GM19438 (cell line): ENCODE data around the gene POU2AF3.

Experiments
- ATAC-seq: cut with Tn5 transposase; IDR thresholded peaks from one replicate; pipeline ENCODE4 v1.9.1; 2021; ENCODE audit warnings: low read depth; ENCODE audit not compliant: unreplicated experiment

The POU2AF3 gene

DNA sequence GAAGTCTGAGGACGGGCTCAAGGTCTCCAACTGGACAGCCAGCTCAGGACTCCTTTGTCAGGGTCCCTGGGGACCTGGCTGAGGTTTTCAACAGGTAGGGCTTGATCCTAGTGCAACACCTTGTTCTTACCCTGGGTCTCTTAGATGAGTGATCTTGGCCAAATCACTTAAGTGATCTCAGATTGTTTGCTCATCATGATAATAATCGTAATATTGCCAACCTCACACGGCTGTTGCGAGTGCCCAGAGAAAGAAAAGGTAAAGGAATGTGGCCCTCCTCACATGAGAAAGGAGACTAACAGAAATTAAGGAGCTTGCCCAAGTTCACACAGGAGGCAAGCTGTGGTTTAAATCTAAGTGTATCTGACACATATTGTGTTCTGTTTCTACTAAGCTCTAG is 28.5 kb downstream of the POU2AF3 start:
- no peak for ATAC-seq

DNA sequence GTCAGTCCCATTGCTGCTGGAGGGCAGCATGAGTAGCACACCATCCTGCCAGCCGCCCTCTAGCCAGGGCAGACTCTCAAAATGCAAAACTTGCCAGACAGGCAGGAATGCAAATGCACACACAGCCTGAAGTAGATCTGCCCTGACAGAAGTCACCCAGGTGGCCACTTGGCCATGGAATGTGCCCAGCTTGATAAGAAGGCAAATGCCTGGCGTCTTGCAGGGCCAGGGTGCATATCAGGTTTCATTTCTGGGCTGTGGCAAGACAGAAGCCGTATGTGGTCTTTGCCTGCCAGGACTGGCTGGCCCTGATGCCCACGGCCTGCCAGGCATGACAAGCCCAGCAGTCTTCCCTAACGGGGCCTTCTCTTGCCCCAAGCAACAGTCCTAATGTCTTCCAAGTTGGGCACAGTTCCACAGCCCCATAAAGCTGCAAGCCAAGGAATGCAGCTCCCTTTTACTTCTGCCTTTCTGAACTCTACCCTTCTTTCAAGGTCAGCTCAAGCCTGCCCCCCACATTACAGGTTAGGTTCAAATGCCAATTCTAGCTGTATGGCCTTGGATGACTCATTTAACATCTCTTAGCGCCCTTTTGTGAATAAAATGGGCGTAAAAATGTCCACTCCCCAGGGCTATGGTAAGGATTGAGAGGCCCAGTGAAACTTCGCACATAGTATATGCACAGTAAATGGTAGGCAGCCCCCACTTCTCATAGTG is 29.7 kb downstream of the POU2AF3 start:
- no peak for ATAC-seq

DNA sequence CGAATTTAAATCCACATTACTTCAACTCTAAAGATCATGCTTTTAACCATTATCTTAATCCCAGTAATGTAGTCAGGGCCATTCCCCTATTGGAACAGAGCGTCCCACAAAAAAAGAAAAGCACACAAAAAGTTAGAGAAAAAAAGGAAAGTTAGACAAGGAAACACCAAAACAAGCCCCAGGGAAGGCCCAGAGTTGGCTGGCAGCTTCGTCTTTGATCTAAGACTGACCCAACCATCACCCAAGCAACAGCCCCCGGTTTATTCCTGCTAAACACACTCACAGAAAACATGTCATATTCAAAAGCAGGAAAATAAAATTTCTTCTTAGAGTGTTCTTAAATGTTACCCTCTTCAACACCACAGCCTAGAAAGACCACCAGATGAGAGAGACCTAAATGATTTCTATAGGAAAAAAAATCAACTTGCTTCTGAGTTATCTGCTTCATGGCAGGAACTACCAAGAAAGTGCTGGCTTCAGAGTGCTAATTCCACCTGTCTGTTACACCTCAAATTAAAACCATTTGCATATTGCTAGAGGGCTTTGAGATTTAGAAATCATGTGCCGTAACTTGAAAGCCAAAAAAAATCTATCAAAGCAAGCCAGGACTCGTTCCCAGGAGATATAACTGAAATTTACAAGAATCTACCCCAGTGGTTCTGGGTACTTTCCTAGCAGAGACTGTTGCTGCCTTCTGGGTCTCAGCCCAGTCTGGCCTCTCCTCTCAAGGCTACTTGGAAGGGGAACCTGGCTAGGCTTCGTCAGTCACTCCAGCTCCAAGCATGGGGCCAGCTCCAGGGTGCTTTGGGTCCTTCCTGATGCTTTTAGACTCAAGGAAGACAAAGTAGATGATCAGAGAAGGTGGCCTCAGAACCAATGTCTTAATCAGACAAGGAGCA is 31.2 kb downstream of the POU2AF3 start:
- no peak for ATAC-seq

DNA sequence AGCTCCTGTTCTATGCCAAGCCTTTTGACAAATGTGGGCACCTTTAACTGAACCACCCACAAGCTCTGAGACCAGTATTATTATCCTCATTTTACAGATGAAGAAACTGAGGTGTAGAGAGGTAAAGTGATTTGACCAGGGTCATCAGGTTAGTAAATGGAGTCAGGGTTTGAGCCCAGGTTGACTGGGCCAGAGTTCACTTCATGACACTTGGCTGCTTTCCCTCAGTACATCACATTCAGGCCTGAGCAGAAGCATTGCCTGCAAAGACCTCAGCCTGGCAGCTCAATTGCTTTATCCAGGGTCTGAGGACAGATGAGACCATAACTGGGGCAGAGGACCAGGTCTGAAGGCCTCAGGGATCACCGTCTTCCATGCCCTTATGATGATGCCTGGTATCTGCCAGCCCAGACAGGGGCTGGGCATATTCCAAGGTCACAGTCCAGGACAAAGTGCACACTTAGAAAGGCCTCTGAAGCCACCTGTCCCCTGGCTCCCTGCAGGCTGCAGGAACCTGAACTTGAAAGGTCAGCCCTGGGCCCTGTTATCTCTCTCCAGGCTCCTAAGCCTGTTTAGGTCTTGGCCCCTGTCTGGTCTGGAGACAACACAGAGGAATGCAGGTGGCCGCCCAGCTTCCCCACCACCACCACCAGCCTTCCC is 32.0 kb downstream of the POU2AF3 start:
- ATAC-seq = no peak

DNA sequence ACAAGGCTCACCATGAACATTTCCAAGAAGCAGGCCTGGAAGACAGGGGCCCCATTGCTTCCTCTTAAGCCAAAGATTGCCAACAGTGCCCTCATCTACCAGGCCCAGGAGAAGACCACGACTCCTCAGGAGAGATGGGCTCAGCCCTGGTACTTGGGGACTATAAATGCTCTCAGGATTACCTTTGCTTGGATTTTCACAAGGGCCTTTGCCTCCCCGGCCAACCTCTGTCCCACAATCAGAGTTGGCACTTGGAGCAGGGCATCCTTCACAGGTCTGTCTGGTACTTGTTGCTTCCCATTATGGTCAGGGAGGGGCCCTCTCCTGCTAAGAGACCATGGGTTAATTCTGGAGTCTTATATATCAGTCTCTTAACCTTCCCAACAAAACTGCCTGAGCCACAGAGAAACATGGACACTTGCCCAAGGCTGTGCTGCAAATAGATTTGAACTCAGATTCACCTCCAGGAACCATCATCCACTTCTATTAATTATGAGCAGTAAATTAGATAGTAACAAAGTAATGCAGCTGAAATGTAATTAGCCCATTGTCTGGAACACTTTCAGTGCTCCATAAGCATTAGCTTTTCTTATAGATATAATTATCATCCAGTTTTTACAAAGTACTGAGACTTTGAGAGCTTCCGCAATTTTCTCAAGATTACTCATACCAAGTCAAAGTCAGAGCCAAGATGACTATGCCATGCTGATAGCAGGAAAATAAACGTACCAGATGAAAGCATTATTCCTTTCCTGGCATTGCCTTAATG is 33.5 kb downstream of the POU2AF3 start:
- no peak for ATAC-seq

DNA sequence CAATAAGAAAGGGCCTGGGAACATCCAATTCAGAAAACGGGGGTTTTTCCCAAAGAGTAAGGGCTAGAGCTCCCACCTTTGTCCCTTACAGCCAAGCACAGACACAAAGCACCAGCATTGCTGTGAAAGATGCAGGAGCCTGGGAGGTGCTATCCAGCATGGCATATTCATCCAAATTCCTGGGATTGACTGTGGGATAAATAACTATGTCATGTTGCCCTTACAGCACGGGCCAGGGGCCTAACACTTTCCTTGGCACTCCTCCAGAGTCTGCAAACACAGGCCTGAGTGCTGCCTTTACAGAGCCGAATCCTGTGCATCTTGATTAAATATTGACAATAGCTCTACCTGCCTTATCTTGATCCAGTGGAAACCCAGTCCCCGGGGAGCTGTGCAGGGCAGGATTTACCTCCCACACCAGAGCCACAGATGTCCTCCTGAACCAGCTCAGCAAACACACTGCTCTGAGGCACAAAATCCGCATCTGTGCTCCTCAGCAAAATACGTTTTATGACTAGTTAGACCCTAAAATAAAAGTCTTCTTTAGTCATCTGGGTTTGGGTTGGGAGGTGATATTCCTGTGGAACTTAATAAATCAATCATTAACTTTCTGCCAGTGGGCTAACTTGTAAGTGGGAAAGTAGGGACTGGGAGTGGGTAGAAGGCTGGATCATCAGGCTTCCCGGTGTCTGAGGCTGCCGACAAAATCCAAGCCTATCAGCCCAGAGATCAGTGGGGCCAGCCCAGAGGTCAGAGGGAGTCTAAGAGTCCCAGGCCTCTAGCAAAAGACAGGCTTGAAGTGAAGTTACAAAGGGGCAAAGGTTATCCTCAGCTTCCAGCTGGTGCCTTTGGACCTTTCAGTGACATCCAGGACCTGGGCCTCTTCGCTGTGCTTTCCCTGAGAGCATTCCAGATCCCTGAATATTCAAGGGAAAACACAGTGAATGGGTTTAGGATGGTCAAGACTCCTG is 36.5 kb downstream of the POU2AF3 start:
- no peak for ATAC-seq

DNA sequence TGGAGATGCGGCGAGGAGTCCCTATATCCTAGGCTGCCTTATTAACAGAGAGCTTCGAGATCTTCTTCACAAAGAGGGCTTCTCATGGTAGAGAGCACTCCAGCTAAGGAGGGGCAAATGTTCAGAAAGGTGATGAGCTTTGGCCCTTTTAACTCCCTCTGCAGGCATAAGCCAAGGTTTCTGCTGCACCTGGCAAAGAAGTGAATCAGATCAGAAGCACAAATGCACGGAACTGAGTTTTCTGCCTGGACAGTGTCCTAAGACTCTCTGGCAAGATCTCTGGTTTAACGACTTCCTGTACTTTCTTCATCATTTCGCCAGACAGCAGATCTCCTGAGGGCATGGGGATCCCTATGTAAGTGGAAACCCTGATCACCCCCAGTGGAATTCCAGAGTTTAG is 37.2 kb downstream of the POU2AF3 start:
- ATAC-seq = no peak

DNA sequence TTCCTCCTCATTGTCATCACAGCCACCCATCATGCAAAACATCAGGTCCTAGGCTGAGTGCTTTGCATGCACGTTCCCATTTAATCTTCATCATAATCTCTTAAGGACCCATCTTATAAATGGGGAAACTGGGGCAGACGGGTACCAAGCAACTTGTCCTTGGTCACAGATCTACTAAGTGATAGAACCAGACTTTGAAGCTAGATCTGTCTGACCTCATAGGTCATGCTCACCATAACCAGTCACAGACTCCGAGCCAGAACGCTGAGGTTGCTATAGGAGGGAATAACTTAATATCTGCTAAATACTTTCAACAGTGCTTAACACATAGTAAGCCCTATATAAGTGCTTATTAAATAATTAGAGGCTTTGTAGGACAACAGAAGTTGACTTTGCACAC is 37.7 kb downstream of the POU2AF3 start:
- no peak for ATAC-seq

DNA sequence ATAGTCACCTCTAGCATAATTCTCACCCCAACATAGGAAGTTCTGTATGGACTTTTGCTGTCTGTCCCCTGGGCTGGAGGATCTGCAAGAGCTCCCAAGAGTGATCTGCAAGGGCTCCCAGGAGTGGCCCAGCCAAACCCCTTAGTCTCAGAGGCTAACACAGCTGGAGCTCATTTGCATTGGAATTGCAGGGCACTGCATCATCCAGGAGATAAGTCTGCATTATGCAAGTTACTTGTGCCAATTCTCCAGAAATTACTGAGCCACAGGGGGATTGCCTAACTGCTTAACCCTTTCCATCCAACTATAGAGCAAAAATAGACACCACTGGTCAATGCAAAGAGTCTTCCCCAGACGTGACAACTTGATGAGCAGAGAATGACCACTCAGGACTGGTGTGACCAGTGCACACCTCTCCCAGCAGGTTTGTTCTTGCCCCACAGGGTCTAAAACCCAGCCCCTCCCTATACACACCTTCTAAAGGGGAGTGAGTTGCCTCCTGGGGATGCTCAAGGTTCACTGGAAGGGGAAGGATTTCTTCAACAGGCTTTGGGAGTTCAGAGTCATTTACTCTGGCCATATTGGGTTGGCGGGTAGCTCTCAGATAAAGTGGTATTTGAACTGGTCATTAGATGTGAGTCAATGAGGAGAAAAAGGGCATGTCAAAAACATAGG is 38.4 kb downstream of the POU2AF3 start:
- ATAC-seq = no peak

DNA sequence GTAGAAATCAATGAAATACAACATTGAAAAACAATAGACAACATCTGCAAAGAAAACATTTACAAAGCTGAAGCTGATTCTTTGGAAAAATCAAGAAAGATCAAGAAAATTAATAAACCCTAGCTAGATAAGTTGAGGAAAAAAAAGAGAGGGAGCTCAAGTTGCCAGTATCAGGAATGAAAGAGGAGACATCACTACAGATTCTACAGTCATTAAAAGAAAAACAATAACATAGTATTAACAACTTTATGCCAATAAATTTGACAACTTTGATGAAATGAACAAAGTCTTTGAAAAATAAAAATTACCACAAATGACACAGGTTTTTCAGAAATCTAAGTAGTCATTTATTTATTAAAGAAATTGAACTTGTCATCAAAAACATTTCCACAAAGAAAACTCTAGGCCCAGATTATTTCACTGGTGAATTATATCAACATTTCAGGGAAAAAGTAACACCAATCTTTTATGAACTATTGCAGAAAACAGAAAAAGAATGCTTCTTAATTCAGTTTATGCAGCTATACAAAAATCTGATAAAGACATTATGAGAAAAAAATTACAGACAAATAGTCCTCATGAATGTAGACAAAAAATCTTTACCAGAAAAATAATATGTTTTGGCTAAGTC is 41.5 kb downstream of the POU2AF3 start:
- no peak for ATAC-seq

DNA sequence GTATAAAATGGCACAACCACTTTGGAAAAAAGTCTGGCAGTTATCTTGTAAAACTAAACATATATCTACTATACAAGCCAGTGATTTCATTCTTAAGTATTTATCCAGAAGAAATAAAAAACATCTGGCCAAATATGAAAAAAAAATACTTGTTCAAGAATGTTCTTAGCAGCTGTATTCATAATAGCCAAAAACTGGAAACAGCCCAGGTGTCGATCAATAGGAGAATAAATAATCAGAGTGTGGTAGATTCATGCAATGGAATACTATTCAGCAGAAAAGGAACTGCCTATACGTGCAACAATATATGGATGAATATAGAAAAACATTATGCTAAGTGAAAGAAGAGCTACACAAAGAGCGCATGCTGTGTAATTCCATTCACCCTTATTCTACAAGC is 44.0 kb downstream of the POU2AF3 start:
- no peak for ATAC-seq

DNA sequence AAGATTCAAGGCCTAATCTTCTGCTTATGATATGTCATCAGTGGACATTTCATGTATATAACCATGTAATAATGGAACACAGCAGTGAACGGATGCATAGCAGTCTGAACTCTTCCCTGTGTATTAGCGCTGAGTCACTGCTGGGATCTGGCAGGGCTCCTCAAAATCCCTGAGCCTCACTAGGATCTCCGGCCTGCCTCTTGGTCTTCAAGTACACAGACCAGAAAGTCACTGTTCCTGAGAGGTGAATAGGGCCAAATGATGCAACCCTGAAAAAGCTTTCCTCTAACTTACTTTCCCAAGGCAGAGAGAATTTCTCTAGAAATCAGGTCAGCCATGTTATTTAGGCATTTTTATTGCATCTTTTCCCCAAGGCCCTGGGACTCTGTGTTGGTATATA is 45.7 kb downstream of the POU2AF3 start:
- ATAC-seq = no peak

DNA sequence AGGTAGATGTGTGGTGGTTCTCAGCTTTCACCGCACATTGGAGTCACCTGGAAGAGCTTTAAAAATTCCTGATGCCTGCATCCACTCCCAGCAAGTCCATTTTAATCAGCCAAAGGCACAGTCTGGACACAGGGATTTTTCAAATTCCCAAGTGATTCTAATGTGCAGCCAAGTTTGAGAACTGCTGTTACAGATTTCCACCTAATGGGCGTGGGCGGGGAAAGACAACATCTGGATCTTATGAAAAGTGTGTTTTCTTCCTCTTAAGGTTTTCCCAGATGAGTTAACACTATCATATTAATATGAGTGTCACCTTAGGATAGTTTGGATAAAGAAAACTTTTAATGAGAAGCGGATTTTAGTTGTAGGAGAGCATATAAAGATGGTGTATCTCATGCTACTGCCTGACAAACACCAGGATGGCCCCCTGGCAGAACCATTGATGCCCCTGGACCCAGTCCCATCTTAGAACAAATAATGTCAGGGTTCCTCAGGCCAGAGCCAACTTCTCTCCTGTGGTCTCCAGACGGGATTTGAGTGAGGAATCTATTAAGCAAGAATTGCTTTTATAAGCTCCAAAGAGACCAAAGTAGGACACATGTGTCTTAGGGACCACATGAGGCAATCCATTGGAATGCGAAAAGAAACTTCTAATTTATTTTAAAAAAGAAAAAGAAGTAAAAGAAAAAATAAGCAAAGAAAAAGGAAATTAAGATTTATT is 48.8 kb downstream of the POU2AF3 start:
- ATAC-seq = no peak

DNA sequence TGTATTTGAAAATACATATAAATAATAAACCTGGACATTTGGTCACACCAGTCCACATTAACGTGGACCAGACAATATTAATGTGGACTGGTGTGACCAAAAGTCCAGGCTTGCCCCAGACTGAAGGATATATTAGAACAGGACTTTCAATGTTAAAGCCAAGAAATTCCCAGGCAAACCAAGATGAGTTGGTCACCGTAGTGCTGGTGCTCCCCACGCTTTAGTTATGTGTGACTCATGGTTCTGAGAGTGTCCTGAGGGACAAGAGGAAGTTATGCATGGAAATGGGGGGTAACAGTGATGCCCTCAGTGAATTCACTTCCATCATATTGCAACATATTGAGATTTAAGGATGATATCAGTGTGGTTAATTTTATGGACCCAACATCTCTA is 49.4 kb downstream of the POU2AF3 start:
- no peak for ATAC-seq

DNA sequence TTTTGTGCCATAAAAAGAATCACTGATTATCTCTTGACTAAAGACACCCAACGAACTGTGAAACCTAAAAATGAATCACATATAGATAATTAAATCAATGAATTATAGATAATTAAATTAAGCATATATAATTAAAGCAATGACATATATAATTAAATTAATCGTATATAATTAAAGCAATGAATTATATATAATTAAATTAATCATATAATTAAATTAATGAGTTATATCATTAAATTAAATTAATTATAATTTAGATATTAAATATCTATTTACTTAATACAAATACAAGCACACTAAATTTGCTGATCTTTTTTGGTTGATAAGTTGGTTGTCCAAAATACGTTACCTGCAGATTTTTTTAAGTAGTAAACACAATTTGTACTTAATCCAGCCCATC is 49.8 kb downstream of the POU2AF3 start:
- no peak for ATAC-seq

DNA sequence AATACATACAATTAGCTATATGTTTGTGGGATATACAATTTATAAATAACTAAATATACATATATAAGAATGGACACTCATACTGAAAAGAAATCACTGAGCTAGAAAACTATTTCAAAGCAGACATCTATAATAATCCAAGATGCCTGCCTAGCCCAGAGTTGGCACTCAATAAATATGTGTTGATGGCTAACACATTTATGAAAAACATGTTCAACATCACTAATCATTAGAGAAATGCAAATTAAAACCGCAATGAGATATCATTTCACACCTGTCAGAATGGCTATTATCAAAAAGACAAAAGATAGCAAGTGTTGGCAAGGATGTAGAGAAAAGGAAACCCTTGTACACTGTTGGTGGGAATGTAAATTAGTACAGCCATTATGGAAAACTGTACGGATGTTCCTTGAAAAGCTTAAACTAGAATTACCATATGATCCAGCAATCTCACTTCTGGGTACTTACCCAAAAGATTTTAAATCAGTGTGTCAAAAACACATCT is 50.9 kb downstream of the POU2AF3 start:
- ATAC-seq = no peak

DNA sequence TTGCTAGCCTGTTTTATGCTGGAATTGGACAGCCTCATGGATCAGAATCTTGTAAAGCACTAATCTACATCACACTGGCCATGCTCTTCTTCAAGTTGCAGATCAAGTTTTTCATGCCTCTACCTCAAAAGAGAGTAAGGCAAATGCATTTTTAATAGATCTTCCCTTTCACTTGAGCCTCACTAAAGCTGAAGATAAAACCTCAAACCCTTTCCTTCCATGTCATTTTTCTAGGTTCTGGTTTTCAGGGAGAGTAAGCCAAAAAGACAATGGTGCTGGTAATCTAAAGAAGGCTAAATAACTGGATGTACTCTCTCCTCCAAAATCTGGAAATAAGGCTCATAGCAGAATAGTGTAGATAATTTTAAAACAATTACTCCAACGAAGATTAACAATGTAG is 52.5 kb downstream of the POU2AF3 start:
- ATAC-seq = no peak
